MM.1S (cell line): ENCODE measurements around the gene CELF5.

Source experiments
- EZH2 ChIP-seq: fragments of 300-600 bp; sonication (generic); optimal IDR thresholded peaks from 2 replicates; pipeline ENCODE3; 2017; ENCODE audit warnings: low read depth, mild to moderate bottlenecking, antibody characterized with exemption, low read length, mixed read lengths
- TF ChIP-seq, protein P1 (sequence below): fragments of 300-600 bp; sonication (generic); IDR thresholded peaks from 2 replicates; pipeline ENCODE4 v1.5.1; 2016; ENCODE audit warnings: antibody characterized with exemption, low read length, mixed read lengths

DNA sequence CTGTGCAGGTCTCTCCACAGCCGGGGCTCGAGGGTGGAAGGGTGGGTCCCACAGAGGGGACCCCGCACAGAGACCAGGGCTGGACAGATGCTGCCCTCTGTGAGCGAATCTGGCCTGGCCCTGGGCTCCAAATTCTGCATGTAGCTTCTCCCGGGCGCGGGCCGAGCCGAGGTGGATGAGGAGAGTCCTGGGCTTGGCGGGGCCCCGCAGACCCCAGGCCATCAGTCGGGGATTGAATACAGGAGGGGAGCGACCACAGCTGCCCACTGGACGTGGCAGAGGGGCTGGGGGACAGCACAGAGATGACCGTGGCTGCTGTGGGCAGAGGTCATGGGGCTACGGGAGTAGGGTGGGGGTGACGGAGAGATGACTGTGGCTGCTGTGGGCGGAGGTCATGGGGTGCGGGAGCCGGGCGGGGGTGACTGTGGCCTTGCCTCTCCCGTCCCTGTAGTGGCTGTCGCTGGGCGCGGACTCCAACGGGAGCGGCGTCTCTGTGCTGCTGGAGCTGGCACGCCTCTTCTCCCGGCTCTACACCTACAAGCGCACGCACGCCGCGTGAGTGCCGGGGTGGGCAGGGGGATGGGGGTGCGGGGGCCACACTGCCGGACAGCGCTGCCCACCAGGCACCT, 23.3 kb upstream of the CELF5 start:
- no peak for TF ChIP-seq EZH2
- TF ChIP-seq, protein P1, sequence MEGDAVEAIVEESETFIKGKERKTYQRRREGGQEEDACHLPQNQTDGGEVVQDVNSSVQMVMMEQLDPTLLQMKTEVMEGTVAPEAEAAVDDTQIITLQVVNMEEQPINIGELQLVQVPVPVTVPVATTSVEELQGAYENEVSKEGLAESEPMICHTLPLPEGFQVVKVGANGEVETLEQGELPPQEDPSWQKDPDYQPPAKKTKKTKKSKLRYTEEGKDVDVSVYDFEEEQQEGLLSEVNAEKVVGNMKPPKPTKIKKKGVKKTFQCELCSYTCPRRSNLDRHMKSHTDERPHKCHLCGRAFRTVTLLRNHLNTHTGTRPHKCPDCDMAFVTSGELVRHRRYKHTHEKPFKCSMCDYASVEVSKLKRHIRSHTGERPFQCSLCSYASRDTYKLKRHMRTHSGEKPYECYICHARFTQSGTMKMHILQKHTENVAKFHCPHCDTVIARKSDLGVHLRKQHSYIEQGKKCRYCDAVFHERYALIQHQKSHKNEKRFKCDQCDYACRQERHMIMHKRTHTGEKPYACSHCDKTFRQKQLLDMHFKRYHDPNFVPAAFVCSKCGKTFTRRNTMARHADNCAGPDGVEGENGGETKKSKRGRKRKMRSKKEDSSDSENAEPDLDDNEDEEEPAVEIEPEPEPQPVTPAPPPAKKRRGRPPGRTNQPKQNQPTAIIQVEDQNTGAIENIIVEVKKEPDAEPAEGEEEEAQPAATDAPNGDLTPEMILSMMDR = no peak
